Hematopoietic multipotent progenitor cell treated with erythropoietin and hydrocortisone succinate and interleukin-3 and kit ligand, for 15 days (in vitro differentiated cells): ENCODE data around the gene LUZP1.
A peak's percentile ranks its signal among the peaks of the same experiment; 100 is the strongest.
"Not testable (repeated sequence)": the region's sequence is repeated elsewhere in the genome, so short reads cannot be mapped to it uniquely, and the experiment has no call there.

ENCODE experiments used
- DNase-seq: peaks from one replicate; pipeline ENCODE4 v3.0.0-alpha.2; 2015; ENCODE audit warnings: low spot score

The LUZP1 gene

DNA sequence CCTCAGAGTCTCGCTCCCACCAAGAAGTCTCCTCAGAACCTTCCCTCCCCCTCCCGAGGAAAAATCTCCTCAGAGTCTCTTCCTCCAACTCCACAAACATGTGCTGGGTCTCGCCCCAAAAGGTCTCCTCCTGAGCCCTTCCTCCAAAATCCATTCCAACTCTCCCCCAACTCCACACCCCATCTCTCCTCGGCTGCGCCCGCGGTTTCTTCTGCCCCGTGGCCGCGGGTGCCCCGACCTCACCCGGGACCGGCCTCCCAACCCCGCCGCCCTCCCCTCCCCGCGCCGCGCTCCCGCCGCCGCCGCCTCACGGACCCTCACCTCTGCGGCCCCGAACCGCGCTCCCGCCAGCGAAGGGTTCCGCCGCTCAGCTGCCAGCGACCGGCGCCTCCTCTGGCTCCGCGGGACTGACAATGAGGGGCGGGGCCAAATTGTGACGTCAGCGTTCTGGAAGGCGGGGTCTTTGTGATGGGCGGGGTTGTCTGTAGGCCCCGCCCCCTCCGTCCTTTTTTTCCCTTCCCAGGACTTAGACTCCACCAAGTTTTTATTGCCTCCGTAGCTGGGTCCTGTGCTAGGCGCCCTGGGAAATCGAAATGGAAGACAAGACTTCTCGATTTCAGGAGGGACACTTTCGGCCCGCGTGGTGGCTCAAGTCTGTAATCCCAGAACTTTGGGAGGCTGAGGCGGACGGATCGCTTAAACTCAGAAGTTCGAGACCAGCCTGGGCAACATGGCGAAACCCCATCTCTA lies at the start of gene LUZP1:
Gene LUZP1, minus strand, starts transcription at position 412 of the 750 bp plus-strand sequence.
- DNase-seq = peak; percentile 80

DNA sequence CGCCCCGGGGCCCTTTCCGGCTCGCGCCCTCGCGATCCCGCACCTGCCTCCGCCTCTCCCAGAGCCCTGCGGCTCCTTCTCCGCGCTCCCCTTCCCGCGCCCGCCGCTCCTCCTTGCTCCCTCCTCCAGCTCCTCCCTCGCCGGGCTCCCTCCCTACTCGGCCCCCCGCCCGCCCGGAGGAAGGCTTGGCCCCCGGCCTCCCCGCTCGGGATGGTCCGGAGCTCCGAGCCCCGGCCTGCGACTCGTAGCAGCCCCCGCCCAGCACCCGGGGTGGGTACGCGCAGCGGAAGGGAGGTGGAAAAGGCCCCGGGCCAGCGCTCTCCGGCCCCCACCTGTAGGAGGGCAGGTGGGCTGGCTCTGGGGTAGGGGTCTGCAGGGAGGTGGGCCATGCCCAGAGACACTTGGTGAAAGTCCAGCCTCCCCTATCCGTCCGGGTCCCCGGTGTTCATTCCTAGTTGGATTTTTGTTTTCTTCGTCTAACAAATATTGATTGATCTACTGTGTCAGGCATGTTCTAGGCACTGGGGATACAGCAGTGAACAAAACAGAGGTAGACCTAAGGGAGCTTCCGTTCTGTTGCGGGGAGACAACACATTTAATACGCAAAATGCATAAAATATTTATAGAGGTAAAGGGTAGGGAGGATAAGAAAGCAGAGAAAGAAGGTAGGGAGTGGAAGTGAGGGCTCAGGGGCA lies 48.9 kb upstream of the LUZP1 start, which contains the start of gene HTR1D:
Gene HTR1D, minus strand, starts transcription at position 82 of the 695 bp plus-strand sequence. CDS start 23,283 bp downstream, outside the sequence.
- DNase-seq = no peak

DNA sequence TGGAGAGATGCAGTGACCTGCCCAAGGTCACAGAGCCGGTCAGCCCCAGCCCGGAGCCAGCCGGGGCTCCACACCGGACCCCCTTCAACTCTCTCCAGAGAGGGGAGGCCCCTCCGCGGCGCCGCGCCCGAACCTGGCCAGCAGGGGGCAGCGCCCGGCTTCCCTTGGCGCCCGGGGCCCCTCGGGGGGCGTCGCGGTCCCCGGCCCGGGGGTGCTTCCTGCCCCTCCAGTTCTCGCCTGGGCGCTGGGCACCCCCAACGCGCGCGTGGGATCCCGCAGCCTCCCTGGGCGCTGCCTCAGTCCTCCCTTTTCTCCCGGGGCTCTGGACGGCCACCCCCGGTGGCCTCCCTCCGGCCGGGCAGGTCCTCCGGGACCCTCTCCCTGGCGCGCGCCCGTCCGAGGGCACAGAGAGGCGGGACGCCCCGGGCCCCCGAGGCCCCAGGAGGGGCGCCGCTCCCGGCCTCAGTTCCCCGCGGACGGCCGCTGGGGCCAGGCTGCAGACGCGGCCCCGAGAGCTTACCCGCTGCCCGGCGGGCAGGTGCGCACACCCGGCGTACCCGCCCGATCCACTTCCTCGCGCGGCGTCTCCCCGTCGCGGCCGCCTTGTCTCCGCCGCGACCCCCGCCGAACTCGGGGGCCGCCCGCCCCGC lies 48.2 kb upstream of the LUZP1 start:
- no peak for DNase-seq

DNA sequence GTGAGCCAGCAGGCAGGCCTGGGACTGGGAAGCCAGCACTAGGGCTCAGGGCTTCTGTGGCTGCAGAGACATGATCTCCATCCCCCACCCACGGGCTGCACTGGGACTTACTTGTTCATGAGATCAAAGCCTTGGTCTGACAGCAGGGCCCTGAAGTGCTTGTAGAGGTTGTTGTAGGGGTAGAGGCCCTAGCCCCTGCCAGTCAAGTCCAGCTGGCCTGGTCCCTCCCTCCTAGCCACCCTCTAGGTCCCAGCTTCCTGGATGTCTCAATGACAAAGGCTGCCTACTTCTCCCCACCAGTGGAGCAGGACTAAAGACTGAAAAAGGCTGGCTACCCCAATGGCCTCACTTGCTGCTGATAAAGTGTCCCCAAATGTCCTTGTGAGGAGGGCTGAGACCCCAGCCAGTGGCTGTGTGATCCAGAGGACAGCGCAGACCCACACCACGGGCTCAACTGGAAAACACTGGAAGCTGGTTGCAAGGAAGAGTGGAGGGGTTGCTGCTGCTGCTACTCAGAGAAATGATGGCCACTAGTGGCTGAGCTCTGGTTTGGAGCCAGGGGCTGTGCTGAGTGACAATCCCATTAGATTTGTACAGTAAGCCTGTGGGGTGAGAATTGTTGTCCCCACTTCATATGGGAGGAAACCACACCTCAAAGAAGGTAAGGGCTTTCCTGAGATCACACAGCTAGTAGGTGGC lies 47.2 kb upstream of the LUZP1 start:
- no peak for DNase-seq

DNA sequence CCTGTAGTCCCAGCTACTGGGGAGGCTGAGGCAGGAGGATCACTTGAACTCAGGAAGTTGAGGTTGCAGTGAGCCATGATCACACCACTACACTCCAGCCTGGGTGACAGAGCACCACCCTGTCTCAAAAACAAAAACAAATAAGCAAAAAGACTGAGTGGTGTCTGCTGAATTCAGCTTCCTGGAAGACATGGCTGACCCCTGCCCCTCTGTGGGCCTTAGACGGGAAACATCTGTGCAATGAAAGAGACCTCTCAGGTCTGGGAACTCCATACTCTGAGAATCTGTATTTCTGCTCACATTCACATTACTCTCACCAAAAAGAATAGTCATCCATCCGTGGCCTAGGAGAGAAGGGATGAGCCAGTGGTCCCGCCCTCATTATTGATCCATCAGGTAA lies 46.6 kb upstream of the LUZP1 start:
- DNase-seq = no peak

DNA sequence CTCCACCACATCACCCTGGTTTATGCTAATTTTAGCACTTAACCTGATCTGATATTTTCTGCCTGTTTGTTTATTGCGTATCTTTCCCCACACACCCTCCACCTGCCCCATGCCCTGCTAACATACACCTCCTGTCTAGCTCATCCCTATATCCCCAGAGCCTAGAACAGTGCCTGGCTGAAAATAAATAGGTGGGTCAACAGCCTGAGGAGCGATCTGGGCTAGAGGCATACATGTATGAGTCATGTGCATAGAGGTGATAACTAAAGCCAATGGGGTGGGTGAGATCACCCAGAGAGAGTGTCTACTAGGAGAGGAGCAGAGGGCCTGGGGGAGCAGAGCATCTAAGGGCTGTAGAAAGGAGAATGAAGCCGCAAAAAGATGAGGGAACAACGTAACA lies 46.0 kb upstream of the LUZP1 start:
- no peak for DNase-seq

DNA sequence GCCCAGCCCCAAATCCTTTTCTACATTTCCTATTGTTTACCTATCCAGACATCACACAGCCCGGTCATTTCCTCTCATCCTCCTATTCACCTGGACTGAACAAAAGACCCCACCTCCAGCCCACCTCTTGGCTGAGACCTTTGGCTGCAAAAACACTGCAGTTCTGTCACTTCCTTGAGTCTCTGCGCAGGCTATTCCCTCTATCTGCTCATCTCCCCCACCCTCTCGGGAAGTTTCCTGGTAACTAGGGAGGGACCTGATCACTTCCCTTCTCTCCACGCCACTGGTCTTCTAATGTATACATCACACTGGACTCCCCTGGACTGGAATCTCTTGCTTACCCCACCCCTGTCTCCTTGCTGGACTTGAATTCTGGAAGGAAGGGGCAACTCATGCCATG lies 43.3 kb upstream of the LUZP1 start:
- DNase-seq = no peak

DNA sequence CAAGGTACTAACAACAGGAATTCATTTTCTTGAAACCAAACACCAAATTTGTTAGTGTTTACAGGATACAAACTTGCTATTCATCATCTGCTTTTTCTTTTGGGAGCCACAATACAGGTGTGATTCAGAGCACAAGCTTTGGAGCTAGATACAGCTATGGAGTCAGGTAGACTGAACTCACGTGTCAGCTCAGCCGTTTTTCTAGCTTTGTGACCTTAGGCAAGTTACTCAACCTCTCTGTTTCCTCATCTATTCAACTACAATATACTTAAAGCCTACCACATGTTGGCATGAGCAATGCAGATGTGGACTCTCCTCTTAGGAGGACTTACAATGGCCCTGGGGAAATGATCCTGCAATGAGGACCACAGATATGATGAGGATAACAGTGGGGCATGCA lies 42.3 kb upstream of the LUZP1 start:
- DNase-seq = no peak

DNA sequence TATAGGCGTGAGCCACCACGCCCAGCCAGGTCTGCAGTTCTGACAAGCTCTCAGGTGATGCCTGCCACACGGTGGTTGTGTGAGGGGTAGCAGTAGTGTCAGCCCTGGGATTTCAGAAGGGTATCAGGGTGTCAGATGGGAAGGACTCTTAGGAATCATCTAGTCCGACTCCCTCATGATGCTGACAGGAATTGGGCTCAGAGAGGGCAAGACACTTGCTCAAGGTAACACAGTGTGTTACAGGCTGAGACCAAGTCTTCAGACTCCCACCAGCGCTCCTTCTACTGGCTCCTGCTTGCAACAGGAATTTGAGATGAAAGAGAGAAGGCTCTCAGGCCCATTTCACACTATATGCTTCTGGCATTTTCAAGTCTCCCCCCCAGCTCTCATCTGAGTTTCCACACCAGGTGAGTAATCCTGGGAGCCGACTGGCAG lies 41.7 kb upstream of the LUZP1 start:
- no peak for DNase-seq

DNA sequence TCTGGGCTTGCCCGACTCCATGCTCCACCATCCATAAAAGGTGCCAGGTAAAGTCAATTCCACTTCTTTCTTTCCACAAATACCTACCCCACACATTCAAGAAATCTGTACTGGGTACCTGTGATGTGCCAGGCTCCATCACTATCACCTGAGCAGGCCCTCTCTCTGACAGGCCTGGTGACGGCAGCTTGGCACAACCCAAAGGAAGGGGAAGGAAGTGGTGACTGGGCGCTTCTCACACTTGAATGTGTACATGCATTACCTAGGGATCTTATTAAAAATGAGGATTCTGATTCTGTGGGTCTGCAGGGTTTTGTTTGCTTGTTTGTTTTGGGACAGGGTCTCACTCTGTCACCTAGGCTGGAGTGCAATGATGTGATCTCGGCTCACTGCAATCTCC lies 41.1 kb upstream of the LUZP1 start:
- DNase-seq = no peak

DNA sequence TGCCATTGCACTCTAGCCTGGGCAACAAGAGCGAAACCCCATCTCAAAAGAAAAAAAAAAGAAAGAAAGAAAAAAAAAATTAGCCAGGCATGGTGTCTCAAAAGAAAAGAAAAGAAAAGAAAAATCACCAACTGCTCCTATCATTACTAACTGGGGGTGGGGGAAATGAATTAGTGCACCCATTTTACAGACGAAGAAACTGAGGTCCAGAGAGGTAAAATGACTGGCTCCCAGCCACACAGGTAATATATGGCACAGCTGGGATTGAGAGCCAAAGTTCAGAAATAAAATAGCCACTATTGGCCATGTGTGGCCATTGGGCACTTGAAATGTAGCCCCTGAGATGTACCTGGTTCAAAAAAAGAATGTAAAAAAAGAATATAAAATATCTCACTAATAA lies 39.9 kb upstream of the LUZP1 start:
- no peak for DNase-seq

DNA sequence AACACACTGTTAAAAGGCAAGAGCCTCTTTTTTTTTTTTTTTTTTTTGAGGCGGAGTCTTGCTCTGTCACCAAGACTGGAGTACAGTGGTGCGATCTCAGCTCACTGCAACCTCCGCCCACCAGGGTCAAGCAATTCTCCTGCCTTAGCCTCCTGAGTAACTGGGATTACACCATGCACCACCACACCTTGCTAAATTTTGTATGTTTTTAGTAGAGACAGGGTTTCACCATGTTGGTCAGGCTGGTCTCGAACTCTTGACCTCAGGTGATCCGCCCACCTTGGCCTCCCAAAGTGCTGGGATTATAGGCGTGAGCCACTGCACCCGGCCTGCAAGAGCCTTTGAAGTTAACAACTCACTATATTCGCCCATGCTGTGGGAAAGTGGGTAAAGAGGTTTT lies 39.1 kb upstream of the LUZP1 start:
- not testable (repeated sequence) for DNase-seq

DNA sequence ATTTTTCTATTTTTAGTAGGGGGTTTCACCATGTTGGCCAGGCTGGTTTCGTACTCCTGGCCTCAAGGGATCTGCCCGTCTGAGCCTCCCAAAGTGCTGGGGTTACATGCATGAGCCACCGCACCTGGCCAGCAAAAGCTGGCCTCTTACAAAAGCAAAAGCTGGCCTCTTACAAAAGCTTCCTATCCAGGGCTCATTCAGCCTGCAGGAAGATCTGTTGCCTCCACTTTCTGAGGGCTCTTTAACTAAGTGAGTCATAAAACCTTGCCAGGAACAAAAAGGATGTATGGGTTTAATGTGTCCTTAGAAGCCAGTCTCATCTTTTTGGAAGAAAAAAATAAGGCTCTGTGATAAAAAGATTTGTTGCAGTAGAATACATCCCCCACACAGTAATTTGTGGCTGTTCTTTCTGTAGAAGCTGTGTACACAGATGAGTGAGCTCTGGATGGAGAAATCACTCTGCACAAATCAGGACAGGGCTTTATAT lies 33.6 kb upstream of the LUZP1 start:
- DNase-seq = no peak

DNA sequence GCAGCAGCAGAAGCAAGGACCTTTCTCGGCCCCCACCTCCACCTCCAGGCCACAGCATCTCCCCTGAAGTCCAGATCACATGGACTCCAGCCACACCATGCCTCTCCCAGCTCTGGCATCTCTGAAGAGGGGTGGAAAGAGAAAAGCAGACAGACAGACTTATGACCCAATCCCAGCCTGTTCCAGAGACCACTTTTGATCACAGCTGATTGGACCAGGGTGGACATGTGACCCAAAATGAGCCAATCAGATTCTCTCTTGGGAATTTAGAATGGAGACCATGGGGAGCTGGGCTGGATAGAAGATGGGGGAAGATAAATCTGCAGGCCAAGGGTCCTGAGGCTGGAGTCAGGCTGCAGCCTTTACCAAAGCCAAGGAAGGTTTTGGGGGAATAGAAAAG lies 32.2 kb upstream of the LUZP1 start:
- DNase-seq = no peak

DNA sequence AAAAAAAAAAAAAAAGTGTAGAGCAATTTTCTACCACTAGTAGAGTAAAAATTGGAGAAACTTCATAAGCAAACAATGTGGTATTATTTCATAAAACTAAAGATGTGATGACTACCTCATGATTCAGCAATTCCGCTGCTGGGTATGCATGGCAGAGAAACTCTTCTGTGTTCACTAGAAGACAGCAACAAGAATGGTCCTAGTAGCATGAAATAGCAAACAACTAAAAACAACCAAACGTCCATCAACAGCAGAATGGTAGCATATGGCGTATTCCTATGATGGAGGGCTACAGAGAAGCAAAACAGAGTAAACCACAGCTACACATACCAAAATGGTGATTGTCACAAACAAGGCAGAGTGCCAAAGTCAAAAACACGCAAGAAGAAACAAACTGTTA lies 29.7 kb upstream of the LUZP1 start:
- DNase-seq = no peak

DNA sequence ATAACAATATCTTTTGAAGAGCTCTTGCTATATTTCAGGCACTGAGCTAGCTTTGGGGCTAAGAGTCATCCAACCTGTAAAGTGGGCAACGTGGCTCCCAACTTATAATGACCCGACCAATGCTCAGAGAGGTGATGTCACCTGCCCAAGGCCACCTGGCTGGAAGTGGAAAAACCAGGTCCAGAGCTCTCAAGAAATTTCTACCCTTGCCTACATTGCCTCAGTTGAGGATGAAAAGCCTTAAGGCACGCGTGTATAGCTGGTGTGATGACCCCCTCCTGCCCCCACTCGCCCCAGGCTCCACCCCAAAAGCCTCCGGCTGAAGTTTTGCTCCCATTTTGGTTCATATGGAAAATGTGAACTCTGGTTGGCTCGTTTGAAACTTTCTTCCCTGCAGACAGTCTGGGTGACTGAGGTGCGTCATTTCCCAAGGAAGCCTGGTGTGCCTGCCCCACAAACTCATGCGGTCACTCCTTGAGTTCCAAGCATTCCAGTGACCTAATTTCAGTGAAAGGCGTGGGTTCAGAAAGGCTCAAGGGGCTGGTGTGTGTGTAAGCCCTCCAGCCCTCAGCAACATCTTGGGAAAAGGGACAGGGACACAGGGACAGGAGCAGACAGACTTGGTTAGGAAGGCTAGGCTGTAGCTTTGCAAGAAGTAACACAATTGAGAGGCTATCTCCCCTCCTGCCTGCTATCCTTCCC lies 28.1 kb upstream of the LUZP1 start:
- no peak for DNase-seq

DNA sequence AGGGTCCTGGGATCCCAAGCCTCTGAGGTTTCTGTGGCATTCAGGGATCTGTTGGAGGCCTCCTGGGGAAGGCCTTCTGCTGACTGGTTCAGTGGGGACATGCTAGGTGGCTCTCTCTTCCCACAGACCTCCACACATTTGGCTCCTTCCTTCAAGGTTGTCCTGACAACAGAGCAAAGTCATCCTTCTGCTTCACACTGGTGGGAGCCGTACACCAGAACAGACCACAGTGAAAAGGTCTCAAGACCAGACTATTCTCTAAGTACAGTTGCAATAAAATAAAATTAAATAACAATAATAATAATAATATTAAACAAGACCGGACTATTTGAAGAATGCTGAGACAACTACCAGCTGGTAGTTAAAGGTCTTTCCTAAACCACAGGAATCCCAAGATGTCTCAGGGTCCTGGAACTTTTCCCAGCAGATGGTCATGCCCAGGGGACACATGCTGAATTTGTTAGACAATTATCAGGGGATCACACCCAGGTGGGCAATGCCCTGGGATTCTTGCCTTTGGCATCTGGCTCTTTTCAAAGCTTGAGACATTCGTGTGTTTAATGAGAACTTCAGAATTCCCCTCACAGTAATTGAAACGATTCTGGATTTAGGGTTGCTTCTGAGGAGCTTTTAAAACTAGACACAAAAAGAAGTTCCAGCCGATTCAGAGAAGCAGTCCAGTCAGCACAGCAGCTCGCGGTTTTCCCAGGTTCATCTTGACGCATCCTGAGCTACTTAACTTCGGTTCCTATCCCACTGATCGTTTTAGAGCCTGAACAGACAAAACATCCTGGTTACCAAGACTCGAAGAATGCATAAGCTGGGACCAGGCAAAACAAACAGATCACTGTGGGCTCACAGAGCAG lies 25.7 kb upstream of the LUZP1 start:
- no peak for DNase-seq

DNA sequence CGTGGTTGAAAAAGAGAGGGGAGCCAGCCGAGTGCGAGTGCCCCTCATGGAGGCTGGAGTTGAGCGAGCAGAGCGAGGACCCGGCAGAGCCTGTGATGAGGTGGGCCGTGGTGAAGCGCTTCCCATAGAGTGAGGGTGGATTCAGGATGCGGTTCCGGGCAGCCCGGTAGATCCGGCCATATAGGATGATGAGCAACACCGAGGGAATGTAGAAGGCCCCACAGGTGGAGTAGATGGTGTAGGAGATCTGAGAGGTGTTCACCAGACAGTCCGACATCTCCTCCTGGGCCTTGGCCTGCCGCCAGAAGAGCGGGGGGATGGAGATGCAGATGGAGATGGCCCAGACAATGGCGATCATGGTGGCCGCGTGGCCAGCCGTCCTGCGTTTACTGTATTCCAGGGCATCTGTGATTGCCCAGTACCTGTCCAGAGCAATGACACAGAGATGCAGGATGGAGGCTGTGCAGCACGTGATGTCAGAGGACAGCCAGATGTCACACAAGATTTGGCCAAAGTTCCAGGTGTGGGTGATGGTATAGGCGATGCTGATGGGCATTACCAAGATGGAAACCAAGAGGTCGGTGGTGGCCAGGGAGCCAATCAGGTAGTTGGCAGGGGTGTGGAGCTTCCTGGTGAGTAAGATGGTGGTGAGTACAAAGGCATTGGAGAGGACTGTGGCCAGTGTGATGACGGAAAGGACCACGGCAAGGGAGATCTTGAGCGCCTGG lies 24.9 kb upstream of the LUZP1 start:
- no peak for DNase-seq

DNA sequence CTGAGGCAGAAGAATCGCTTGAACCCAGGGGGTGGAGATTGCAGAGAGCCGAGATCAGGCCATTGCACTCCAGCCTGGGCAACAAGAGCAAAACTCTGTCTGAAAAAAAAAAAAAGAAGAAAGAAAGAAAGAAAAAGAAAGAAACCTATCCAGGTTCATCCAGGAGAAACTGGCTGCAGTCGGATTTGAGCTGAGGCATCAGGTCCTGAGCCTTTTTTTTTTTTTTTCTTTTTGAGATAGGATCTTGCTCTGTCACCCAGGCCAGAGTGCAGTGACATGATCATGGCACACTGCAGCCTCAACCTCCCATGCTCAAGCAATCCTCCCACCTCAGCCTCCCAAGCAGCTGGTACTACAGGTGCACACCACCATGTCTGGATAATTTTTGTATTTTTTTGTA lies 22.5 kb upstream of the LUZP1 start:
- DNase-seq = no peak

DNA sequence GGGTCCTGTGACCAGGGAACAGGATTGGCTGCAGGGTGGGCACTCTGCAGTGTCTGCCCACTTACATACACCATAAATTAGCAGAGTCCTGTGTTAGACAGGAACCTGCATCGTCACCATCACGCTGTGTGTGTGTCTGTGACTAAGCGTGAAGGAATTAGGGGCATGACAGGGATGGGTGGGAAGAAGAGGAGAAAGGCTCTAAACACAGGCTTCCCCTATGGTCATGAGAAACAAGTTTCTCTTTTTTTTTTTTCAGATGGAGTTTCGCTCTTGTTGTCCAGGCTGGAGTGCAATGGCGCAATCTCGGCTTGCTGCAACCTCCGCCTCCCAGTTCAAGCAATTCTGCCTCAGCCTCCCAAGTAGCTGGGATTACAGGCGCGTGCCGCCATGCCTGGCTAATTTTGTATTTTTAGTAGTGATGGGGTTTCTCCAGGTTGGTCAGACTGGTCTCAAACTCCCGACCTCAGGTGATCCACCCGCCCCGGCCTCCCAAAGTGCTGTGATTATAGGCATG lies 20.3 kb upstream of the LUZP1 start:
- not testable (repeated sequence) for DNase-seq
